HepG2 (cell line): ENCODE results near the gene NEK3. TPM values are rescaled to one million over a fixed set of nuclear protein-coding genes. Genes with fewer than 3 reads are reported as not detected.

Source experiments
- CCDC6 ChIP-seq: sonication (generic); formaldehyde crosslinking; IDR thresholded peaks from 2 replicates; pipeline ENCODE4 v1.8.1; 2022; ENCODE audit warnings: mild to moderate bottlenecking, missing genetic modification reagents, moderate library complexity
- CHD4 ChIP-seq: fragments of 200-600 bp; sonication (generic); IDR thresholded peaks from 2 replicates; pipeline ENCODE4 v1.7.0; 2017; ENCODE audit warnings: mild to moderate bottlenecking, low read length, borderline replicate concordance
- KMT2B ChIP-seq: IDR thresholded peaks from 2 replicates; pipeline ENCODE4 v1.6.1; 2016; ENCODE audit warnings: missing genetic modification reagents, missing compliant biosample characterization
- NRL ChIP-seq: sonication (generic); formaldehyde crosslinking; IDR thresholded peaks from 2 replicates; pipeline ENCODE4 v1.5.0; 2020; ENCODE audit warnings: missing genetic modification reagents, mild to moderate bottlenecking, moderate library complexity, borderline replicate concordance
- PRMT3 ChIP-seq: sonication (generic); formaldehyde crosslinking; IDR thresholded peaks from 2 replicates; pipeline ENCODE4 v1.8.1; 2022; ENCODE audit warnings: low read depth, mild to moderate bottlenecking, moderate library complexity, missing genetic modification reagents, borderline replicate concordance
- RFXAP ChIP-seq: sonication (generic); formaldehyde crosslinking; IDR thresholded peaks from 2 replicates; pipeline ENCODE4 v1.4.0; 2020; ENCODE audit warnings: missing genetic modification reagents, borderline replicate concordance
- SNAPC2 ChIP-seq: sonication (generic); formaldehyde crosslinking; IDR thresholded peaks from 2 replicates; pipeline ENCODE4 v1.8.1; 2022; ENCODE audit warnings: mild to moderate bottlenecking, missing genetic modification reagents
- ZFP37 ChIP-seq: sonication (generic); formaldehyde crosslinking; IDR thresholded peaks from 2 replicates; pipeline ENCODE4 v1.4.0; 2020; ENCODE audit warnings: missing genetic modification reagents, borderline replicate concordance
- ZIK1 ChIP-seq: sonication (generic); formaldehyde crosslinking; IDR thresholded peaks from 2 replicates; pipeline ENCODE4 v1.5.0; 2020; ENCODE audit warnings: mild to moderate bottlenecking, low read depth, missing genetic modification reagents, borderline replicate concordance
- ZMAT3 ChIP-seq: sonication (generic); formaldehyde crosslinking; conservative IDR thresholded peaks from 2 replicates; pipeline ENCODE4 v1.7.0; 2021; ENCODE audit warnings: missing genetic modification reagents
- ZNF230 ChIP-seq: sonication (generic); formaldehyde crosslinking; IDR thresholded peaks from 2 replicates; pipeline ENCODE4 v1.4.0; 2020; ENCODE audit warnings: mild to moderate bottlenecking, missing genetic modification reagents
- ZNF383 ChIP-seq: sonication (generic); formaldehyde crosslinking; IDR thresholded peaks from 2 replicates; pipeline ENCODE4 v1.4.0; 2020; ENCODE audit warnings: missing genetic modification reagents, mild to moderate bottlenecking, borderline replicate concordance
- ZNF615 ChIP-seq: sonication (generic); formaldehyde crosslinking; IDR thresholded peaks from 2 replicates; pipeline ENCODE4 v1.5.0; 2020; ENCODE audit warnings: mild to moderate bottlenecking, missing genetic modification reagents, borderline replicate concordance
- ZSCAN22 ChIP-seq: sonication (generic); formaldehyde crosslinking; IDR thresholded peaks from 2 replicates; pipeline ENCODE4 v1.4.0; 2020; ENCODE audit warnings: mild to moderate bottlenecking, missing genetic modification reagents
- polyA plus RNA-seq, 8 experiments: library from polyadenylated mRNA; depleted of rRNA in 3 of 8; stranded (reverse) in 7 of 8; unstranded in 1 of 8; fragments of >200 nt; fragmentation: Illumina TruSeq in 4 of 8; extraction: Trizol in 4 of 8; gene quantifications; 2 replicates each; pipeline versions ENCODE4 v1.2.1 to v1.2.3, GENCODE V29; 2011 to 2016; ENCODE audit warnings: low read depth in 4 of 8, missing spikeins in 1 of 8, mixed read lengths in 1 of 8; ENCODE audit not compliant: insufficient read depth in 1 of 8
- total RNA-seq, 5 experiments: library from RNA; depleted of rRNA; stranded (reverse); fragments of >200 nt; fragmentation: Illumina TruSeq; extraction: Trizol; gene quantifications; 2 replicates each; pipeline ENCODE4 v1.2.3, GENCODE V29; 2016; ENCODE audit warnings: low read depth in 1 of 5
- TF ChIP-seq, protein P1 (sequence below): sonication (generic); formaldehyde crosslinking; IDR thresholded peaks from 2 replicates; pipeline ENCODE4 v1.8.0; 2022; ENCODE audit warnings: missing genetic modification reagents, low read depth, mild to moderate bottlenecking, borderline replicate concordance
- TF ChIP-seq, protein P2 (sequence below): sonication (generic); formaldehyde crosslinking; IDR thresholded peaks from 2 replicates; pipeline ENCODE4 v1.4.0; 2020; ENCODE audit warnings: missing genetic modification reagents, borderline replicate concordance
- TF ChIP-seq, protein P3 (sequence below): sonication (generic); formaldehyde crosslinking; IDR thresholded peaks from 2 replicates; pipeline ENCODE4 v1.4.0; 2020; ENCODE audit warnings: missing genetic modification reagents
- TF ChIP-seq, protein P4 (sequence below): sonication (generic); formaldehyde crosslinking; IDR thresholded peaks from 2 replicates; pipeline ENCODE4 v1.4.0; 2020; ENCODE audit warnings: missing genetic modification reagents

NEK3 gene
- total and polyA plus RNA-seq, 2 of the 13 experiments (the other 11 are each of a cell fraction or from before 2014, with no cell fraction given) = 36.7 to 68.2 TPM

DNA sequence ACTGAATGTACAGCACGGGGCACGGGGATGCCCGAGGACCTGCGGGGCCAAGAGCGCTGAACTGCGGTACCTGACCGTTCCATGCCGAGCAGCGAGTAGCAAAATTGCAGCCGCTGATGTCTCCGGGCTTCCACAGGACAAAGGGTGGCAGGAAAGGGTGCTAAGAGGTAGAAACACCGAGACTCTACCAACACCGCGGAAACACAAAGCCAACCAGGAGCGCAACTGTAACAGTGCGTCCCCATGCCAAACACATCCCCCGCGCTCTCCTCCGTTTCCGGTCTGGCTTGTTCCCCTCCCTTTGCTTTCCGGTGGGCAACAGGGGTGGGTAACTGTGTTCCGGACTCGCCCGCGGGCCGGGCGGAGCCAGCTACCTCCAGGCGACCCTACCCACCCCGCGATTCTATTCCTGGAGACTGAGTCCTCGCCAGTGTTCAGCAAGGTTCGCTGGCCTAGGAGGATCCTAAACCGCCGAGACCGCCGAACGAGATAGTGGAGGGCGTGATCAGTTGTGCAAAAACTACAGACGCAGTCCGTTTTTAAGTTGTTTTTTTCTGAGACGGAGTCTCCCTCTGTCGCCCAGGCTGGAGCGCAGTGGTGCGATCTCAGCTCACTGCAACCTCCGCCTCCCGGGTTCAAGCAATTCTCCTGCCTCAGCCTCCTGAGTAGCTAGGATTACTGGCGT lies 34.9 kb upstream of the NEK3 start (continued):
- TF ChIP-seq, protein P1, sequence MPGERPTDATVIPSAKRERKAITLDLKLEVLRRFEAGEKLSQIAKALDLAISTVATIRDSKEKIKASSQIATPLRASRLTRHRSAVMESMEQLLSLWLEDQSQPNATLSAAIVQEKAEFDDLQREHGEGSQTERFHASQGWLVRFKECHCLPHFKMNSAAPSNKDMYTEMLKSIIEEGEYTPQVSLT (CRISPR knock-in tag) = no peak
- TF ChIP-seq, protein P2, sequence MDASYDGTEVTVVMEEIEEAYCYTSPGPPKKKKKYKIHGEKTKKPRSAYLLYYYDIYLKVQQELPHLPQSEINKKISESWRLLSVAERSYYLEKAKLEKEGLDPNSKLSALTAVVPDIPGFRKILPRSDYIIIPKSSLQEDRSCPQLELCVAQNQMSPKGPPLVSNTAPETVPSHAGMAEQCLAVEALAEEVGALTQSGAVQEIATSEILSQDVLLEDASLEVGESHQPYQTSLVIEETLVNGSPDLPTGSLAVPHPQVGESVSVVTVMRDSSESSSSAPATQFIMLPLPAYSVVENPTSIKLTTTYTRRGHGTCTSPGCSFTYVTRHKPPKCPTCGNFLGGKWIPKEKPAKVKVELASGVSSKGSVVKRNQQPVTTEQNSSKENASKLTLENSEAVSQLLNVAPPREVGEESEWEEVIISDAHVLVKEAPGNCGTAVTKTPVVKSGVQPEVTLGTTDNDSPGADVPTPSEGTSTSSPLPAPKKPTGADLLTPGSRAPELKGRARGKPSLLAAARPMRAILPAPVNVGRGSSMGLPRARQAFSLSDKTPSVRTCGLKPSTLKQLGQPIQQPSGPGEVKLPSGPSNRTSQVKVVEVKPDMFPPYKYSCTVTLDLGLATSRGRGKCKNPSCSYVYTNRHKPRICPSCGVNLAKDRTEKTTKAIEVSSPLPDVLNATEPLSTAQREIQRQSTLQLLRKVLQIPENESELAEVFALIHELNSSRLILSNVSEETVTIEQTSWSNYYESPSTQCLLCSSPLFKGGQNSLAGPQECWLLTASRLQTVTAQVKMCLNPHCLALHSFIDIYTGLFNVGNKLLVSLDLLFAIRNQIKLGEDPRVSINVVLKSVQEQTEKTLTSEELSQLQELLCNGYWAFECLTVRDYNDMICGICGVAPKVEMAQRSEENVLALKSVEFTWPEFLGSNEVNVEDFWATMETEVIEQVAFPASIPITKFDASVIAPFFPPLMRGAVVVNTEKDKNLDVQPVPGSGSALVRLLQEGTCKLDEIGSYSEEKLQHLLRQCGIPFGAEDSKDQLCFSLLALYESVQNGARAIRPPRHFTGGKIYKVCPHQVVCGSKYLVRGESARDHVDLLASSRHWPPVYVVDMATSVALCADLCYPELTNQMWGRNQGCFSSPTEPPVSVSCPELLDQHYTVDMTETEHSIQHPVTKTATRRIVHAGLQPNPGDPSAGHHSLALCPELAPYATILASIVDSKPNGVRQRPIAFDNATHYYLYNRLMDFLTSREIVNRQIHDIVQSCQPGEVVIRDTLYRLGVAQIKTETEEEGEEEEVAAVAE (CRISPR knock-in tag) = peak; percentile 82
- TF ChIP-seq, protein P3, sequence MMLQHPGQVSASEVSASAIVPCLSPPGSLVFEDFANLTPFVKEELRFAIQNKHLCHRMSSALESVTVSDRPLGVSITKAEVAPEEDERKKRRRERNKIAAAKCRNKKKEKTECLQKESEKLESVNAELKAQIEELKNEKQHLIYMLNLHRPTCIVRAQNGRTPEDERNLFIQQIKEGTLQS (CRISPR knock-in tag) = peak; percentile 49; the same call in 1 of the 2 replicates
- TF ChIP-seq NRL (CRISPR knock-in tag) (peak; percentile 92; the same call in 1 of the 2 replicates), ZMAT3 (CRISPR knock-in tag) (peak; percentile 89), CHD4 (peak; percentile 55; the same call in 1 of the 2 replicates), CCDC6 (CRISPR knock-in tag) (peak; percentile 93), ZIK1 (CRISPR knock-in tag) (0 out of 2 replicates have a peak, but pooled peaks have one; percentile 52), ZNF230 (CRISPR knock-in tag) (peak; percentile 44; the same call in 1 of the 2 replicates), PRMT3 (peak; percentile 51; the same call in 1 of the 2 replicates), ZFP37 (CRISPR knock-in tag) (peak; percentile 45; the same call in 1 of the 2 replicates), ZNF383 (CRISPR knock-in tag) (no peak), SNAPC2 (CRISPR knock-in tag) (peak; percentile 31; the same call in 1 of the 2 replicates), ZNF615 (CRISPR knock-in tag) (0 out of 2 replicates have a peak, but pooled peaks have one; percentile 20), RFXAP (CRISPR knock-in tag) (peak; percentile 85; the same call in 1 of the 2 replicates), KMT2B (CRISPR knock-in tag) (peak; percentile 99), ZSCAN22 (no peak)
- TF ChIP-seq, protein P4, sequence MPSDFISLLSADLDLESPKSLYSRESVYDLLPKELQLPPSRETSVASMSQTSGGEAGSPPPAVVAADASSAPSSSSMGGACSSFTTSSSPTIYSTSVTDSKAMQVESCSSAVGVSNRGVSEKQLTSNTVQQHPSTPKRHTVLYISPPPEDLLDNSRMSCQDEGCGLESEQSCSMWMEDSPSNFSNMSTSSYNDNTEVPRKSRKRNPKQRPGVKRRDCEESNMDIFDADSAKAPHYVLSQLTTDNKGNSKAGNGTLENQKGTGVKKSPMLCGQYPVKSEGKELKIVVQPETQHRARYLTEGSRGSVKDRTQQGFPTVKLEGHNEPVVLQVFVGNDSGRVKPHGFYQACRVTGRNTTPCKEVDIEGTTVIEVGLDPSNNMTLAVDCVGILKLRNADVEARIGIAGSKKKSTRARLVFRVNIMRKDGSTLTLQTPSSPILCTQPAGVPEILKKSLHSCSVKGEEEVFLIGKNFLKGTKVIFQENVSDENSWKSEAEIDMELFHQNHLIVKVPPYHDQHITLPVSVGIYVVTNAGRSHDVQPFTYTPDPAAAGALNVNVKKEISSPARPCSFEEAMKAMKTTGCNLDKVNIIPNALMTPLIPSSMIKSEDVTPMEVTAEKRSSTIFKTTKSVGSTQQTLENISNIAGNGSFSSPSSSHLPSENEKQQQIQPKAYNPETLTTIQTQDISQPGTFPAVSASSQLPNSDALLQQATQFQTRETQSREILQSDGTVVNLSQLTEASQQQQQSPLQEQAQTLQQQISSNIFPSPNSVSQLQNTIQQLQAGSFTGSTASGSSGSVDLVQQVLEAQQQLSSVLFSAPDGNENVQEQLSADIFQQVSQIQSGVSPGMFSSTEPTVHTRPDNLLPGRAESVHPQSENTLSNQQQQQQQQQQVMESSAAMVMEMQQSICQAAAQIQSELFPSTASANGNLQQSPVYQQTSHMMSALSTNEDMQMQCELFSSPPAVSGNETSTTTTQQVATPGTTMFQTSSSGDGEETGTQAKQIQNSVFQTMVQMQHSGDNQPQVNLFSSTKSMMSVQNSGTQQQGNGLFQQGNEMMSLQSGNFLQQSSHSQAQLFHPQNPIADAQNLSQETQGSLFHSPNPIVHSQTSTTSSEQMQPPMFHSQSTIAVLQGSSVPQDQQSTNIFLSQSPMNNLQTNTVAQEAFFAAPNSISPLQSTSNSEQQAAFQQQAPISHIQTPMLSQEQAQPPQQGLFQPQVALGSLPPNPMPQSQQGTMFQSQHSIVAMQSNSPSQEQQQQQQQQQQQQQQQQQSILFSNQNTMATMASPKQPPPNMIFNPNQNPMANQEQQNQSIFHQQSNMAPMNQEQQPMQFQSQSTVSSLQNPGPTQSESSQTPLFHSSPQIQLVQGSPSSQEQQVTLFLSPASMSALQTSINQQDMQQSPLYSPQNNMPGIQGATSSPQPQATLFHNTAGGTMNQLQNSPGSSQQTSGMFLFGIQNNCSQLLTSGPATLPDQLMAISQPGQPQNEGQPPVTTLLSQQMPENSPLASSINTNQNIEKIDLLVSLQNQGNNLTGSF (CRISPR knock-in tag) = 0 out of 2 replicates have a peak, but pooled peaks have one; percentile 47
